ENCODE data around the gene KCNH1.

DNA sequence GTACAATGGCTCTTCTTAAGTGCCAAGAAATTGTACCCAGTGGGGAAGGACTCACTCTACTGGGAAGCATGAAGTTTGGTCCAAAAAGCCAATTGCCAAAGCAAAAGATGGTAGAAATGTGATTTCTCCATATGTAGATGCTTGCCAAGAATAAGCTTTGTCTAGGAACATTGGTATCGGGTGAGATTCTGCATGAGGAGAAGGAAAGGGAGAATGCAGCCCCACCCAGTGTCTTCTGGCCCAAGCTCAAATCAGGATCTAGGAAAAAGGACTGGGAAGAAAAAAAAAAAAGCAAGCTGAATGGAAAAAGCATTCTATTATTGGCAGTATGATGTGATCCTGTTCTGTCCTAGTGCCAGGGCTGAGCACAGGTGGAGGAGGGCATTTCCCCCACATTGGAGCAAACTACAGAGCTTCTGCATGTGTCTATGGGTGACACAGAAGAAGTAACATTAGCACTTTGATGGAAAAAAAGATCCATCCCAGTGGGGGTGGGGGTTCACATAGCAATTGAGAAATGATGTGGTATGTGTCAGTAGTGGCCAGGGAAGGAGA, 226.6 kb downstream of the KCNH1 start:
- TF ChIP-seq, protein P1, sequence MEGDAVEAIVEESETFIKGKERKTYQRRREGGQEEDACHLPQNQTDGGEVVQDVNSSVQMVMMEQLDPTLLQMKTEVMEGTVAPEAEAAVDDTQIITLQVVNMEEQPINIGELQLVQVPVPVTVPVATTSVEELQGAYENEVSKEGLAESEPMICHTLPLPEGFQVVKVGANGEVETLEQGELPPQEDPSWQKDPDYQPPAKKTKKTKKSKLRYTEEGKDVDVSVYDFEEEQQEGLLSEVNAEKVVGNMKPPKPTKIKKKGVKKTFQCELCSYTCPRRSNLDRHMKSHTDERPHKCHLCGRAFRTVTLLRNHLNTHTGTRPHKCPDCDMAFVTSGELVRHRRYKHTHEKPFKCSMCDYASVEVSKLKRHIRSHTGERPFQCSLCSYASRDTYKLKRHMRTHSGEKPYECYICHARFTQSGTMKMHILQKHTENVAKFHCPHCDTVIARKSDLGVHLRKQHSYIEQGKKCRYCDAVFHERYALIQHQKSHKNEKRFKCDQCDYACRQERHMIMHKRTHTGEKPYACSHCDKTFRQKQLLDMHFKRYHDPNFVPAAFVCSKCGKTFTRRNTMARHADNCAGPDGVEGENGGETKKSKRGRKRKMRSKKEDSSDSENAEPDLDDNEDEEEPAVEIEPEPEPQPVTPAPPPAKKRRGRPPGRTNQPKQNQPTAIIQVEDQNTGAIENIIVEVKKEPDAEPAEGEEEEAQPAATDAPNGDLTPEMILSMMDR (IDR thresholded peaks at IDR 0.05) = no peak
- TF ChIP-seq POLR2A (IDR thresholded peaks at IDR 0.05) = no peak

Data from Peyer's patch (tissue), 4 donors.